Cardiac fibroblast (primary cell): ENCODE data around the gene ENOX1.

Source experiments
- DNase-seq, 2 donors: peaks; one replicate each; pipeline versions ENCODE4 v3.0.0 to v3.0.0-alpha.2; 2010; ENCODE audit warnings: low read depth in 2 of 2
- H3K4me3 ChIP-seq, 2 donors: replicated peaks in 1 of 2; 1 replicate in 1 of 2; 2 replicates in 1 of 2; pipeline ENCODE4 v1.5.1; 2011; ENCODE audit warnings: low read depth in 2 of 2, low read length in 2 of 2, mild to moderate bottlenecking in 2 of 2, moderate library complexity in 1 of 2
- TF ChIP-seq, protein P1 (sequence below): IDR thresholded peaks from one replicate; pipeline ENCODE4 v1.5.1; 2011; ENCODE audit warnings: low read depth, mild to moderate bottlenecking, low read length, inconsistent platforms

Gene ENOX1

GRCh38 chr13:43270130-43270830 lies 516.5 kb downstream of the ENOX1 start:
- peak in 1 of 2 donors; percentile 41 for DNase-seq
- TF ChIP-seq, protein P1, sequence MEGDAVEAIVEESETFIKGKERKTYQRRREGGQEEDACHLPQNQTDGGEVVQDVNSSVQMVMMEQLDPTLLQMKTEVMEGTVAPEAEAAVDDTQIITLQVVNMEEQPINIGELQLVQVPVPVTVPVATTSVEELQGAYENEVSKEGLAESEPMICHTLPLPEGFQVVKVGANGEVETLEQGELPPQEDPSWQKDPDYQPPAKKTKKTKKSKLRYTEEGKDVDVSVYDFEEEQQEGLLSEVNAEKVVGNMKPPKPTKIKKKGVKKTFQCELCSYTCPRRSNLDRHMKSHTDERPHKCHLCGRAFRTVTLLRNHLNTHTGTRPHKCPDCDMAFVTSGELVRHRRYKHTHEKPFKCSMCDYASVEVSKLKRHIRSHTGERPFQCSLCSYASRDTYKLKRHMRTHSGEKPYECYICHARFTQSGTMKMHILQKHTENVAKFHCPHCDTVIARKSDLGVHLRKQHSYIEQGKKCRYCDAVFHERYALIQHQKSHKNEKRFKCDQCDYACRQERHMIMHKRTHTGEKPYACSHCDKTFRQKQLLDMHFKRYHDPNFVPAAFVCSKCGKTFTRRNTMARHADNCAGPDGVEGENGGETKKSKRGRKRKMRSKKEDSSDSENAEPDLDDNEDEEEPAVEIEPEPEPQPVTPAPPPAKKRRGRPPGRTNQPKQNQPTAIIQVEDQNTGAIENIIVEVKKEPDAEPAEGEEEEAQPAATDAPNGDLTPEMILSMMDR = no peak
- H3K4me3 ChIP-seq = no peak overlapping the region

DNA sequence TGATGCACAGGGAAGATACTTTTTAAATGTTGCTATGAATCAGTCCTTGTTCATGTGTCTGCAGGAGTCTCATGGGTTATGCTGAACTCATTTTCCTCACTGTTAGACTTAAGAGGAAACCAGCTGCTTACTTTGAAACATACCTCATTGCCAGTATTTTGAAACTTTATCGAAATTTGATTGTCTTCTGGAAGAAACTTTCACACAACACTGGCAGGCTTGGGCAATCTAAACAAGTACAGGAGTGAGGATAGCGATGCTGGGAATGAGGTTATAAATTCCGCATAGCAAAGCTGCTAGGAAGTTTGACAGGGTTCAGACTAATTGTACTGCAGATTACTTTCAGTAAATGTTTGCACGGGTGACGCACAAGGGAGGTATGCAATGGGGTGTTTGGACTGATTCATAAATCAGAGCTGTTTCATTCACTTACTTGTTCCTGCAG lies 517.7 kb downstream of the ENOX1 start:
- TF ChIP-seq, protein P1 = no peak
- peak overlapping the region in 1 of 2 donors; percentile 6 for H3K4me3 ChIP-seq
- DNase-seq = peak; percentile 94 to 97

GRCh38 chr13:43268632-43269031 lies 518.1 kb downstream of the ENOX1 start:
- TF ChIP-seq, protein P1 = no peak
- H3K4me3 ChIP-seq = peak overlapping the region in 1 of 2 donors; percentile 6
- peak in 1 of 2 donors; percentile 43 for DNase-seq

GRCh38 chr13:43267916-43268315 lies 518.9 kb downstream of the ENOX1 start:
- no peak for DNase-seq
- TF ChIP-seq, protein P1 = no peak

GRCh38 chr13:43266936-43267615 lies 519.7 kb downstream of the ENOX1 start:
- TF ChIP-seq, protein P1 = no peak
- no peak for DNase-seq
- H3K4me3 ChIP-seq = no peak overlapping the region

More at GRCh38 chr13:43267916-43268315, 518.9 kb downstream of the ENOX1 start:
- H3K4me3 ChIP-seq = no peak overlapping the region

DNA sequence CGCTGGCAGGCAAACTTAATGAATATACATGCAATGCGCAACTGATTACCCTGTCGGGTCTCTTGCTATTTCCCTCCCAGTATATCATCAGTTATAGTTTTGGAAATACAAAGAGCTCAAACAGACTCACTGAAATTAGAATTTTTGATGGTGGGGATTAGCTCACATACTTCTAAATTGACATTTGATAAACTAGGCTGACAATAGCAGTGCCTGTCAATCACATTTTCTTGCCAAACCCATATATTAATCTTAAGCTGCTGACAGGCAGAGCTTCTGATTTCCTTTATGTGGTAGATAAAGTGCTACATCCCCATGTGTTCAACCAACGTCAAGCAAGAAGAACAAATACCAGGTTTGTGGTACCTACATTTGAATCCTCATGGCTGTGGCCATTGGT lies 521.7 kb downstream of the ENOX1 start:
- TF ChIP-seq, protein P1 = no peak
- H3K4me3 ChIP-seq = no peak overlapping the region
- DNase-seq = no peak
